GM19455 (cell line): ENCODE data around the gene CD55.

Source experiments
- ATAC-seq: cut with Tn5 transposase; IDR thresholded peaks from one replicate; pipeline ENCODE4 v1.9.1; 2021; ENCODE audit not compliant: unreplicated experiment

The CD55 gene

GRCh38 chr1:207361889-207362288, 40.4 kb downstream of the CD55 start:
- ATAC-seq = no peak

GRCh38 chr1:207362962-207363860, 41.7 kb downstream of the CD55 start:
- ATAC-seq = no peak

- ATAC-seq = no peak
Measured at GRCh38 chr1:207363871-207364270, 42.4 kb downstream of the CD55 start.

- ATAC-seq = no peak
Measured at GRCh38 chr1:207364614-207365013, 43.1 kb downstream of the CD55 start.

GRCh38 chr1:207365063-207365462, 43.6 kb downstream of the CD55 start:
- ATAC-seq = no peak

GRCh38 chr1:207366022-207366421, 44.5 kb downstream of the CD55 start:
- ATAC-seq = no peak

GRCh38 chr1:207388721-207389120, 67.2 kb downstream of the CD55 start:
- no peak for ATAC-seq

- ATAC-seq = no peak
Measured at GRCh38 chr1:207389728-207390464, 68.4 kb downstream of the CD55 start.

GRCh38 chr1:207393610-207394009, 72.1 kb downstream of the CD55 start:
- ATAC-seq = no peak

GRCh38 chr1:207396168-207396746, 74.8 kb downstream of the CD55 start:
- ATAC-seq = no peak

GRCh38 chr1:207397525-207397926, 76.0 kb downstream of the CD55 start:
- ATAC-seq = no peak

- ATAC-seq = no peak
Measured at GRCh38 chr1:207398986-207399385, 77.5 kb downstream of the CD55 start.

- no peak for ATAC-seq
Measured at GRCh38 chr1:207401578-207401977, 80.1 kb downstream of the CD55 start.

- no peak for ATAC-seq
Measured at GRCh38 chr1:207402744-207403143, 81.3 kb downstream of the CD55 start.

GRCh38 chr1:207404849-207405525, 83.5 kb downstream of the CD55 start:
- ATAC-seq = peak; percentile 76

GRCh38 chr1:207405814-207406213, 84.3 kb downstream of the CD55 start:
- no peak for ATAC-seq

GRCh38 chr1:207407655-207408260, 86.3 kb downstream of the CD55 start:
- no peak for ATAC-seq
